ENCODE results near the gene SNX33.
"Not testable (repeated sequence)": the region's sequence is repeated elsewhere in the genome, so short reads cannot be mapped to it uniquely, and the experiment has no call there.

The SNX33 gene

GRCh38 chr15:75647370-75648155 lies at the start of gene SNX33:
Gene SNX33 (plus strand): TSS chr15:75647912. CDS start chr15:75649103, 1,191 bp downstream.
- DNase-seq (ENCODE audit: low read depth) = no peak

GRCh38 chr15:75598361-75598760 lies 49.4 kb upstream of the SNX33 start:
- no peak for DNase-seq (ENCODE audit: low read depth)

- DNase-seq (ENCODE audit: low read depth) = no peak
Observed at GRCh38 chr15:75599401-75599800, 48.3 kb upstream of the SNX33 start.

GRCh38 chr15:75606026-75606425 lies 41.7 kb upstream of the SNX33 start:
- no peak for DNase-seq (ENCODE audit: low read depth)

GRCh38 chr15:75606711-75607699 lies 40.7 kb upstream of the SNX33 start:
- no peak for DNase-seq (ENCODE audit: low read depth)

GRCh38 chr15:75616766-75617165 lies 30.9 kb upstream of the SNX33 start:
- no peak for DNase-seq (ENCODE audit: low read depth)

GRCh38 chr15:75620058-75620820 lies 27.5 kb upstream of the SNX33 start:
- DNase-seq (ENCODE audit: low read depth) = peak; percentile 11

- peak; percentile 49 for DNase-seq (ENCODE audit: low read depth)
Observed at GRCh38 chr15:75620841-75621391, 26.8 kb upstream of the SNX33 start.

- no peak for DNase-seq (ENCODE audit: low read depth)
Observed at GRCh38 chr15:75622505-75622904, 25.2 kb upstream of the SNX33 start.

- peak; percentile 65 for DNase-seq (ENCODE audit: low read depth)
Observed at GRCh38 chr15:75625542-75626347, 22.0 kb upstream of the SNX33 start, which contains the start of gene SNUPN. Gene SNUPN (minus strand): TSS chr15:75625725. CDS start chr15:75621051, 4,674 bp downstream.

GRCh38 chr15:75631935-75632334 lies 15.8 kb upstream of the SNX33 start:
- DNase-seq (ENCODE audit: low read depth) = no peak

GRCh38 chr15:75633922-75634321 lies 13.8 kb upstream of the SNX33 start:
- DNase-seq (ENCODE audit: low read depth) = not testable (repeated sequence)

- no peak for DNase-seq (ENCODE audit: low read depth)
Observed at GRCh38 chr15:75636026-75636425, 11.7 kb upstream of the SNX33 start.

GRCh38 chr15:75637245-75638009 lies 10.3 kb upstream of the SNX33 start:
- DNase-seq (ENCODE audit: low read depth) = no peak

- no peak for DNase-seq (ENCODE audit: low read depth)
Observed at GRCh38 chr15:75639191-75639708, 8.5 kb upstream of the SNX33 start.

GRCh38 chr15:75639709-75640482 lies 7.8 kb upstream of the SNX33 start, which contains the start of gene IMP3:
Gene IMP3 (minus strand): TSS chr15:75640224. CDS start chr15:75640168, 56 bp downstream.
- DNase-seq (ENCODE audit: low read depth) = peak; percentile 85

GRCh38 chr15:75640483-75641178 lies 7.1 kb upstream of the SNX33 start:
- no peak for DNase-seq (ENCODE audit: low read depth)

- no peak for DNase-seq (ENCODE audit: low read depth)
Observed at GRCh38 chr15:75641179-75641503, 6.6 kb upstream of the SNX33 start.

All from HS-5 (cell line).